HG02588 (cell line): ENCODE data around the gene SPX.

Source experiments
- ATAC-seq: cut with Tn5 transposase; IDR thresholded peaks from one replicate; pipeline ENCODE4 v1.9.1; 2021; ENCODE audit warnings: mild to moderate bottlenecking, moderate library complexity; ENCODE audit not compliant: unreplicated experiment

SPX gene

GRCh38 chr12:21538061-21538653 is 12.1 kb downstream of the SPX start:
- ATAC-seq: no peak

GRCh38 chr12:21539797-21540196 is 13.7 kb downstream of the SPX start:
- no peak for ATAC-seq

- ATAC-seq: no peak
These were observed 15.7 kb downstream of the SPX start for GRCh38 chr12:21541773-21542172.

GRCh38 chr12:21542403-21542802 is 16.3 kb downstream of the SPX start:
- ATAC-seq: no peak

GRCh38 chr12:21543151-21543550 is 17.1 kb downstream of the SPX start:
- no peak for ATAC-seq

GRCh38 chr12:21545557-21545956 is 19.5 kb downstream of the SPX start:
- no peak for ATAC-seq

GRCh38 chr12:21546716-21547115 is 20.6 kb downstream of the SPX start:
- no peak for ATAC-seq

- ATAC-seq: no peak
These were observed 21.3 kb downstream of the SPX start for GRCh38 chr12:21547437-21547836.

GRCh38 chr12:21551841-21552465 is 25.9 kb downstream of the SPX start:
- no peak for ATAC-seq

GRCh38 chr12:21552635-21553328 is 26.7 kb downstream of the SPX start:
- no peak for ATAC-seq

GRCh38 chr12:21553329-21553675 is 27.2 kb downstream of the SPX start:
- no peak for ATAC-seq

GRCh38 chr12:21558100-21558679 is 32.1 kb downstream of the SPX start:
- ATAC-seq: no peak

- no peak for ATAC-seq
These were observed 33.9 kb downstream of the SPX start for GRCh38 chr12:21559855-21560569.

GRCh38 chr12:21561158-21561557 is 35.1 kb downstream of the SPX start:
- no peak for ATAC-seq

- ATAC-seq: no peak
These were observed 36.8 kb downstream of the SPX start for GRCh38 chr12:21562859-21563258.

- ATAC-seq: no peak
These were observed 40.3 kb downstream of the SPX start for GRCh38 chr12:21566223-21566906.

- no peak for ATAC-seq
These were observed 40.9 kb downstream of the SPX start for GRCh38 chr12:21566907-21567394.

GRCh38 chr12:21568115-21568514 is 42.0 kb downstream of the SPX start:
- ATAC-seq: no peak

GRCh38 chr12:21571046-21571445 is 45.0 kb downstream of the SPX start:
- no peak for ATAC-seq

GRCh38 chr12:21573733-21574358 is 47.8 kb downstream of the SPX start:
- ATAC-seq: no peak
